GM19238 (cell line): ENCODE results near the gene PPIL4.
"Not testable (repeated sequence)": the region's sequence is repeated elsewhere in the genome, so short reads cannot be mapped to it uniquely, and the experiment has no call there.

Source experiments
- DNase-seq: peaks from one replicate; pipeline ENCODE4 v3.0.0; 2011; ENCODE audit warnings: low spot score; ENCODE audit not compliant: insufficient read length

PPIL4 gene

GRCh38 chr6:149483849-149484655 is 61.8 kb downstream of the PPIL4 start:
- no peak for DNase-seq

GRCh38 chr6:149483334-149483725 is 62.5 kb downstream of the PPIL4 start:
- DNase-seq, result no peak

GRCh38 chr6:149482545-149483333 is 63.1 kb downstream of the PPIL4 start:
- no peak for DNase-seq

GRCh38 chr6:149480502-149481280 is 65.2 kb downstream of the PPIL4 start:
- DNase-seq, result no peak

GRCh38 chr6:149478631-149479314 is 67.1 kb downstream of the PPIL4 start:
- DNase-seq, result no peak

GRCh38 chr6:149477544-149477943 is 68.3 kb downstream of the PPIL4 start:
- DNase-seq, result no peak

GRCh38 chr6:149476789-149477455 is 68.9 kb downstream of the PPIL4 start:
- no peak for DNase-seq

GRCh38 chr6:149474108-149474935 is 71.5 kb downstream of the PPIL4 start:
- DNase-seq, result no peak

GRCh38 chr6:149473080-149474052 is 72.5 kb downstream of the PPIL4 start:
- DNase-seq, result no peak

GRCh38 chr6:149472241-149472640 is 73.6 kb downstream of the PPIL4 start:
- DNase-seq, result no peak

GRCh38 chr6:149471801-149472200 is 74.0 kb downstream of the PPIL4 start:
- no peak for DNase-seq

- no peak for DNase-seq
Observed at GRCh38 chr6:149470948-149471347, 74.9 kb downstream of the PPIL4 start.

GRCh38 chr6:149468179-149468578 is 77.7 kb downstream of the PPIL4 start:
- no peak for DNase-seq

GRCh38 chr6:149467265-149467664 is 78.6 kb downstream of the PPIL4 start:
- no peak for DNase-seq

GRCh38 chr6:149464411-149464810 is 81.4 kb downstream of the PPIL4 start:
- no peak for DNase-seq

- DNase-seq, result no peak
Observed at GRCh38 chr6:149463781-149464180, 82.1 kb downstream of the PPIL4 start.

- not testable (repeated sequence) for DNase-seq
Observed at GRCh38 chr6:149462712-149463111, 83.1 kb downstream of the PPIL4 start.

- DNase-seq, result no peak
Observed at GRCh38 chr6:149461670-149462069, 84.2 kb downstream of the PPIL4 start.

GRCh38 chr6:149460249-149460648 is 85.6 kb downstream of the PPIL4 start:
- DNase-seq, result not testable (repeated sequence)
